ENCODE results near the gene CAVIN2. TPM values are rescaled to one million over a fixed set of nuclear protein-coding genes. Genes with fewer than 3 reads are reported as not detected.

Gene CAVIN2
- total RNA-seq (2021) (0.14 to 0.28 TPM (median 0.27 TPM) in 3 replicates), Bru-seq, nascent RNA (percentile 6 among the genes with signal in this experiment)
- long read RNA-seq, experiment 1, result 0 reads
- long read RNA-seq, experiment 2, result 0 reads
- long read RNA-seq, experiment 3, result 0 reads

DNA sequence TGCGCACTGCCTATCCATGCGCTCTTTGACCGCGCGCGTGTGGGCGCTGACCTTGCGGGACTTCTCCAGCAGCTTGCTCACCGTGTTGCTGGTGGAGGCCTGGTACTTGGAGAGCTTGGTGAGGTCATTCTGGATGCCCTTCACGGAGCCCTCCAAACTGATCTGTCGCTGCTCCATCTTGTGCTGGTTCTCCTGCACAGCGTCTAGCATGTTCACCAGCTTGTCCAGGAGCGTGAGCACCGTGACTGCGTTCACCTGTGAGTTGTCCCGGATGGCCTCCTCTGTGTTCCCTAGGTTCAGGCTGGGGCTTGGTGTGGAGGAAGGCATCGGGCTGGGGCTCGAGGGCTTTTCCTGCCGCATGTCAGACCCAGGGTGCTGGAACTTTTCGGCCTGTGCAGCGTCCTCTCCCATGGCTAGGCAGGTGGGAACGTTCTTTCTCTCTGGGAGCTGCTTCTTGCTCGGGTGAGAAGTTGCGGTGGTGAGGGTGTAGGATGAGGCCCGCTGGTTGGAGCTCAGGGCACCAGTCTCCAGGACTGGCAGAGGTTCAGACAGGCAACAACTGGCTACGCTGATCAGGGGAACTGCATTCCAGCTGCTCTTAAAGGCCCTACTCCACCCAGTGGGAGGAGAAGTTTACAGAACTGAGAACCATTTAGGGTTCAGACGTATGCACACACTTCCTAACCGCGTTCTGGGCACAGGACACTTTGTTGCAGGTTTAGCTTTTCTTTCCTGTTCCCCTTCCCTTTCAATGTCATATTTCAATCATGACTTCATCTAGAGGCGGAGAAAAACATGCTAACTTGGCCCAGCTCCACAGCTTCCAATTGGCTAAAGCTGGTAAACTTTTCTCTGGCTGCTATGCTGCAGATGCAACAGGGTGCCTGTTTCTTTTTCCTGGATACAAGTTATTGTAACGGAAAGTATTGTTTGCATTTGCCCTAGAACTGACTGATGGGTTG is at the start of gene CAVIN2:
TSS of gene CAVIN2 (minus strand) at position 574 of the 962 bp plus-strand sequence. CDS start at position 411, 163 bp downstream.
- DNase-seq (ENCODE audit: low spot score) (no peak), ATAC-seq (peak; percentile 27; the same call in 1 of the 2 replicates)
- H3K27ac Mint-ChIP-seq, result no peak within 1 kb of the TSS
- ChIA-PET POLR2A (no interaction called here), CTCF (interaction anchor here (0.8 to 2.0 kb wide), 4 partner anchors 11 to 316 kb away, joined by 4 to 6 read pairs (median 4); no protein-coding TSS in a partner anchor)
- no peaks in the 10 kb centered on the region; the same call in 1 of the 2 replicates for H3K27me3 Mint-ChIP-seq (ENCODE audit: low read depth)
- H3K4me1 Mint-ChIP-seq, result peaks cover 44% of the 10 kb centered on the region
- H3K4me3 Mint-ChIP-seq, result no peak within 1 kb of the TSS
- TF ChIP-seq ATF1 (CRISPR knock-in tag; IDR thresholded peaks at IDR 0.05) (no peak), RELA (CRISPR knock-in tag; IDR thresholded peaks at IDR 0.05; ENCODE audit: borderline replicate concordance) (no peak), ZBTB43 (CRISPR knock-in tag; IDR thresholded peaks at IDR 0.05) (no peak), TP53 (CRISPR knock-in tag; IDR thresholded peaks at IDR 0.05) (no peak), CBFB (CRISPR knock-in tag; IDR thresholded peaks at IDR 0.05; ENCODE audit: low read depth) (no peak), ATF2 (CRISPR knock-in tag; IDR thresholded peaks at IDR 0.05; ENCODE audit: borderline replicate concordance, low read depth) (no peak), ZNF138 (CRISPR knock-in tag; conservative IDR thresholded peaks at IDR 0.05) (no peak)
- TF ChIP-seq, protein P1, sequence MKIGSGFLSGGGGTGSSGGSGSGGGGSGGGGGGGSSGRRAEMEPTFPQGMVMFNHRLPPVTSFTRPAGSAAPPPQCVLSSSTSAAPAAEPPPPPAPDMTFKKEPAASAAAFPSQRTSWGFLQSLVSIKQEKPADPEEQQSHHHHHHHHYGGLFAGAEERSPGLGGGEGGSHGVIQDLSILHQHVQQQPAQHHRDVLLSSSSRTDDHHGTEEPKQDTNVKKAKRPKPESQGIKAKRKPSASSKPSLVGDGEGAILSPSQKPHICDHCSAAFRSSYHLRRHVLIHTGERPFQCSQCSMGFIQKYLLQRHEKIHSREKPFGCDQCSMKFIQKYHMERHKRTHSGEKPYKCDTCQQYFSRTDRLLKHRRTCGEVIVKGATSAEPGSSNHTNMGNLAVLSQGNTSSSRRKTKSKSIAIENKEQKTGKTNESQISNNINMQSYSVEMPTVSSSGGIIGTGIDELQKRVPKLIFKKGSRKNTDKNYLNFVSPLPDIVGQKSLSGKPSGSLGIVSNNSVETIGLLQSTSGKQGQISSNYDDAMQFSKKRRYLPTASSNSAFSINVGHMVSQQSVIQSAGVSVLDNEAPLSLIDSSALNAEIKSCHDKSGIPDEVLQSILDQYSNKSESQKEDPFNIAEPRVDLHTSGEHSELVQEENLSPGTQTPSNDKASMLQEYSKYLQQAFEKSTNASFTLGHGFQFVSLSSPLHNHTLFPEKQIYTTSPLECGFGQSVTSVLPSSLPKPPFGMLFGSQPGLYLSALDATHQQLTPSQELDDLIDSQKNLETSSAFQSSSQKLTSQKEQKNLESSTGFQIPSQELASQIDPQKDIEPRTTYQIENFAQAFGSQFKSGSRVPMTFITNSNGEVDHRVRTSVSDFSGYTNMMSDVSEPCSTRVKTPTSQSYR (CRISPR knock-in tag; IDR thresholded peaks at IDR 0.05), result no peak
- TF ChIP-seq, protein P2, sequence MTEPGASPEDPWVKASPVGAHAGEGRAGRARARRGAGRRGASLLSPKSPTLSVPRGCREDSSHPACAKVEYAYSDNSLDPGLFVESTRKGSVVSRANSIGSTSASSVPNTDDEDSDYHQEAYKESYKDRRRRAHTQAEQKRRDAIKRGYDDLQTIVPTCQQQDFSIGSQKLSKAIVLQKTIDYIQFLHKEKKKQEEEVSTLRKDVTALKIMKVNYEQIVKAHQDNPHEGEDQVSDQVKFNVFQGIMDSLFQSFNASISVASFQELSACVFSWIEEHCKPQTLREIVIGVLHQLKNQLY (CRISPR knock-in tag; IDR thresholded peaks at IDR 0.05), result no peak
- TF ChIP-seq, protein P3, sequence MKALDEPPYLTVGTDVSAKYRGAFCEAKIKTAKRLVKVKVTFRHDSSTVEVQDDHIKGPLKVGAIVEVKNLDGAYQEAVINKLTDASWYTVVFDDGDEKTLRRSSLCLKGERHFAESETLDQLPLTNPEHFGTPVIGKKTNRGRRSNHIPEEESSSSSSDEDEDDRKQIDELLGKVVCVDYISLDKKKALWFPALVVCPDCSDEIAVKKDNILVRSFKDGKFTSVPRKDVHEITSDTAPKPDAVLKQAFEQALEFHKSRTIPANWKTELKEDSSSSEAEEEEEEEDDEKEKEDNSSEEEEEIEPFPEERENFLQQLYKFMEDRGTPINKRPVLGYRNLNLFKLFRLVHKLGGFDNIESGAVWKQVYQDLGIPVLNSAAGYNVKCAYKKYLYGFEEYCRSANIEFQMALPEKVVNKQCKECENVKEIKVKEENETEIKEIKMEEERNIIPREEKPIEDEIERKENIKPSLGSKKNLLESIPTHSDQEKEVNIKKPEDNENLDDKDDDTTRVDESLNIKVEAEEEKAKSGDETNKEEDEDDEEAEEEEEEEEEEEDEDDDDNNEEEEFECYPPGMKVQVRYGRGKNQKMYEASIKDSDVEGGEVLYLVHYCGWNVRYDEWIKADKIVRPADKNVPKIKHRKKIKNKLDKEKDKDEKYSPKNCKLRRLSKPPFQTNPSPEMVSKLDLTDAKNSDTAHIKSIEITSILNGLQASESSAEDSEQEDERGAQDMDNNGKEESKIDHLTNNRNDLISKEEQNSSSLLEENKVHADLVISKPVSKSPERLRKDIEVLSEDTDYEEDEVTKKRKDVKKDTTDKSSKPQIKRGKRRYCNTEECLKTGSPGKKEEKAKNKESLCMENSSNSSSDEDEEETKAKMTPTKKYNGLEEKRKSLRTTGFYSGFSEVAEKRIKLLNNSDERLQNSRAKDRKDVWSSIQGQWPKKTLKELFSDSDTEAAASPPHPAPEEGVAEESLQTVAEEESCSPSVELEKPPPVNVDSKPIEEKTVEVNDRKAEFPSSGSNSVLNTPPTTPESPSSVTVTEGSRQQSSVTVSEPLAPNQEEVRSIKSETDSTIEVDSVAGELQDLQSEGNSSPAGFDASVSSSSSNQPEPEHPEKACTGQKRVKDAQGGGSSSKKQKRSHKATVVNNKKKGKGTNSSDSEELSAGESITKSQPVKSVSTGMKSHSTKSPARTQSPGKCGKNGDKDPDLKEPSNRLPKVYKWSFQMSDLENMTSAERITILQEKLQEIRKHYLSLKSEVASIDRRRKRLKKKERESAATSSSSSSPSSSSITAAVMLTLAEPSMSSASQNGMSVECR (CRISPR knock-in tag; IDR thresholded peaks at IDR 0.05; ENCODE audit: borderline replicate concordance), result no peak
- no peaks in the 10 kb centered on the region for H3K9me3 Mint-ChIP-seq
- H3K36me3 Mint-ChIP-seq, result no peaks in the 10 kb centered on the region

GRCh38 chr2:191895743-191896142 is 48.9 kb upstream of the CAVIN2 start:
- ATAC-seq (no peak), DNase-seq (ENCODE audit: low spot score) (no peak)
- H3K9me3 Mint-ChIP-seq, result peaks cover 19% of the 10 kb centered on the region
- CTCF ChIA-PET, result no interaction called here
- no peak overlapping the region for H3K4me3 Mint-ChIP-seq
- H3K36me3 Mint-ChIP-seq, result peaks cover 20% of the 10 kb centered on the region
- H3K4me1 Mint-ChIP-seq, result peaks cover 5% of the 10 kb centered on the region
- POLR2A ChIA-PET, result no interaction called here
- H3K27ac Mint-ChIP-seq, result no peak overlapping the region
- no peaks in the 10 kb centered on the region for H3K27me3 Mint-ChIP-seq (ENCODE audit: low read depth)
- TF ChIP-seq TP53 (CRISPR knock-in tag; IDR thresholded peaks at IDR 0.05) (no peak), NR3C1 (CRISPR knock-in tag; conservative IDR thresholded peaks at IDR 0.05; ENCODE audit: low read depth) (no peak), JUN (CRISPR knock-in tag; IDR thresholded peaks at IDR 0.05) (no peak), ETV6 (CRISPR knock-in tag; IDR thresholded peaks at IDR 0.05) (no peak)
- TF ChIP-seq, protein P4, sequence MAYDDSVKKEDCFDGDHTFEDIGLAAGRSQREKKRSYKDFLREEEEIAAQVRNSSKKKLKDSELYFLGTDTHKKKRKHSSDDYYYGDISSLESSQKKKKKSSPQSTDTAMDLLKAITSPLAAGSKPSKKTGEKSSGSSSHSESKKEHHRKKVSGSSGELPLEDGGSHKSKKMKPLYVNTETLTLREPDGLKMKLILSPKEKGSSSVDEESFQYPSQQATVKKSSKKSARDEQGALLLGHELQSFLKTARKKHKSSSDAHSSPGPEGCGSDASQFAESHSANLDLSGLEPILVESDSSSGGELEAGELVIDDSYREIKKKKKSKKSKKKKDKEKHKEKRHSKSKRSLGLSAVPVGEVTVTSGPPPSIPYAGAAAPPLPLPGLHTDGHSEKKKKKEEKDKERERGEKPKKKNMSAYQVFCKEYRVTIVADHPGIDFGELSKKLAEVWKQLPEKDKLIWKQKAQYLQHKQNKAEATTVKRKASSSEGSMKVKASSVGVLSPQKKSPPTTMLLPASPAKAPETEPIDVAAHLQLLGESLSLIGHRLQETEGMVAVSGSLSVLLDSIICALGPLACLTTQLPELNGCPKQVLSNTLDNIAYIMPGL (CRISPR knock-in tag; IDR thresholded peaks at IDR 0.05), result no peak
